SU-DHL-6 (cell line): ENCODE data around the gene TMEM242.

Experiments used
- EZH2phosphoT487 ChIP-seq: fragments of 200-600 bp; sonication (generic), shearing (Covaris generic); conservative IDR thresholded peaks from 2 replicates; pipeline ENCODE4 v1.6.1; 2018; ENCODE audit warnings: mild to moderate bottlenecking, antibody characterized with exemption, low read length, moderate library complexity, mixed read lengths
- TF ChIP-seq, protein P1 (sequence below): fragments of 200-600 bp; sonication (generic); IDR thresholded peaks from one replicate; pipeline ENCODE4 v1.5.1; 2017; ENCODE audit warnings: antibody characterized with exemption, mild to moderate bottlenecking, low read length, moderate library complexity; ENCODE audit not compliant: insufficient read depth, poor library complexity, severe bottlenecking

DNA sequence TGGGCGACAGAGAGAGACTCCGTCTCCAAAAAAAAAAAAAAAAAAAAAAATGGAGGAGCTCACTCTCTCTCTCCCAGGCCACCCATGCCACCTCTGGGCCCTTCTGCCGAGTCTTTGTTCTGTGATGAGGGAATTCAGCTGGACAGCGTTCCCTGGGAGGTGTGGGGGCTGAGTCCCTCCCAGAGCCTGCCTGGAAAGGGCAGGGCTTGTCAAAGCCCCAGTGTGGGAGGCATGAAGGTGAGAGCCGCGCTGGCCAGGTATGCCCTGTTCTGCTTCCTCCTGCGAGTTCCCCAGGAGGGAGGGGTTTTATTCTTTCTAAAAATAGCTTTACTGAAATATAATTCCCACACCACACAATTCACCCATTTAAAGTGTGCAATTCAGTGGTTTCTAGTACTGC, 69.6 kb downstream of the TMEM242 start:
- TF ChIP-seq, protein P1, sequence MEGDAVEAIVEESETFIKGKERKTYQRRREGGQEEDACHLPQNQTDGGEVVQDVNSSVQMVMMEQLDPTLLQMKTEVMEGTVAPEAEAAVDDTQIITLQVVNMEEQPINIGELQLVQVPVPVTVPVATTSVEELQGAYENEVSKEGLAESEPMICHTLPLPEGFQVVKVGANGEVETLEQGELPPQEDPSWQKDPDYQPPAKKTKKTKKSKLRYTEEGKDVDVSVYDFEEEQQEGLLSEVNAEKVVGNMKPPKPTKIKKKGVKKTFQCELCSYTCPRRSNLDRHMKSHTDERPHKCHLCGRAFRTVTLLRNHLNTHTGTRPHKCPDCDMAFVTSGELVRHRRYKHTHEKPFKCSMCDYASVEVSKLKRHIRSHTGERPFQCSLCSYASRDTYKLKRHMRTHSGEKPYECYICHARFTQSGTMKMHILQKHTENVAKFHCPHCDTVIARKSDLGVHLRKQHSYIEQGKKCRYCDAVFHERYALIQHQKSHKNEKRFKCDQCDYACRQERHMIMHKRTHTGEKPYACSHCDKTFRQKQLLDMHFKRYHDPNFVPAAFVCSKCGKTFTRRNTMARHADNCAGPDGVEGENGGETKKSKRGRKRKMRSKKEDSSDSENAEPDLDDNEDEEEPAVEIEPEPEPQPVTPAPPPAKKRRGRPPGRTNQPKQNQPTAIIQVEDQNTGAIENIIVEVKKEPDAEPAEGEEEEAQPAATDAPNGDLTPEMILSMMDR, result no peak
- TF ChIP-seq EZH2phosphoT487, result no peak
